Right lobe of liver (tissue), 4 donors: ENCODE data around the gene CAP2.

ENCODE experiments used
- POLR2A ChIP-seq: fragments of 450-650 bp; IDR thresholded peaks from one replicate; pipeline ENCODE4 v1.6.1; 2017; ENCODE audit warnings: antibody characterized with exemption, mild to moderate bottlenecking
- TF ChIP-seq, protein P1 (sequence below), 4 donors: fragments of 200-600 bp in 3 of 4; fragments of 450-650 bp in 1 of 4; IDR thresholded peaks; one replicate each; pipeline versions ENCODE4 v1.5.1 to v1.8.0; 2016 to 2022; ENCODE audit warnings: antibody characterized with exemption in 4 of 4, mild to moderate bottlenecking in 2 of 4
- donor health status: DM: no; HTN: no; CAD: no.
- donor health status: DM: no; HTN: no; CAD: no.
- donor health status: DM: no; HTN: yes; CAD: no.

DNA sequence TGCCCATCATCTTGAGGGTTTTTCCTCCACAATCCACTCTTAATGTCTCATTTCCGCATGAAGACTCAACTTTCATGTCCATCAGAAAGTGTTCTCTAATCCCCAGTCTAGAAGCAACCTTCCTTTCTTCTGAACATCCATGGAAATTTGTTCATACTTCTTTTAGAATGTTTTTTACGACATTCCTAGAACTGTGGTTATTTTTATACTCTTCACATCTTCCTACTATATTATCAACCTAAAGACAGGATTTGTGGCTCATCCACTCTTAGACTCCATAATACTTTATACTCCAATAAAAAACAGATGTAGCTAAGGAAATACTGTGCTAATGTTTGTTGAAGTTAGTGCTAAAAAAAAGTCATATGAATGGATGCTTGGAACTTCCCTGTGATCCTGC, 1.4 kb upstream of the CAP2 start:
- TF ChIP-seq, protein P1, sequence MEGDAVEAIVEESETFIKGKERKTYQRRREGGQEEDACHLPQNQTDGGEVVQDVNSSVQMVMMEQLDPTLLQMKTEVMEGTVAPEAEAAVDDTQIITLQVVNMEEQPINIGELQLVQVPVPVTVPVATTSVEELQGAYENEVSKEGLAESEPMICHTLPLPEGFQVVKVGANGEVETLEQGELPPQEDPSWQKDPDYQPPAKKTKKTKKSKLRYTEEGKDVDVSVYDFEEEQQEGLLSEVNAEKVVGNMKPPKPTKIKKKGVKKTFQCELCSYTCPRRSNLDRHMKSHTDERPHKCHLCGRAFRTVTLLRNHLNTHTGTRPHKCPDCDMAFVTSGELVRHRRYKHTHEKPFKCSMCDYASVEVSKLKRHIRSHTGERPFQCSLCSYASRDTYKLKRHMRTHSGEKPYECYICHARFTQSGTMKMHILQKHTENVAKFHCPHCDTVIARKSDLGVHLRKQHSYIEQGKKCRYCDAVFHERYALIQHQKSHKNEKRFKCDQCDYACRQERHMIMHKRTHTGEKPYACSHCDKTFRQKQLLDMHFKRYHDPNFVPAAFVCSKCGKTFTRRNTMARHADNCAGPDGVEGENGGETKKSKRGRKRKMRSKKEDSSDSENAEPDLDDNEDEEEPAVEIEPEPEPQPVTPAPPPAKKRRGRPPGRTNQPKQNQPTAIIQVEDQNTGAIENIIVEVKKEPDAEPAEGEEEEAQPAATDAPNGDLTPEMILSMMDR (IDR thresholded peaks at IDR 0.05): no peak
- no peak for TF ChIP-seq POLR2A
